Measurements from ENCODE around the gene EIF3B.
"Not testable (repeated sequence)": the region's sequence is repeated elsewhere in the genome, so short reads cannot be mapped to it uniquely, and the experiment has no call there.

DNA sequence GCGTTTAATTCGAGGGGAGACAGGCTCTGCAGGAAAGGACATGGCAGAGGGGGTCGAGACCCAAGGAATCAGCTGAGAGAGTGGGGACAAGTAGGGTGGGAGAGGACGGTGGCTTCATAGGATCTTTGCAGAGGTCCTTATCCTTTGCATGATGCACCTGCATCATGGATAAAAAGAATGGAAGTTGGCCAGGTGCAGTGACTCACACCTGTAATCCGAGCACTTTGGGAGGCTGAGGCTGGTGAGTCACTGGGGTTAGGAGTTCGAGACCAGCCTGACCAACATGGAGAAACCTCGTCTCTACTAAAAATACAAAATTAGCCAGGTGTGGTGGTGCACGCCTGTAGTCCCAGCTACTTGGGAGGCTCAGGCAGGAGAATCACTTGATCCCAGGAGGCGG is 31.5 kb downstream of the EIF3B start:
- TF ChIP-seq, protein P1, sequence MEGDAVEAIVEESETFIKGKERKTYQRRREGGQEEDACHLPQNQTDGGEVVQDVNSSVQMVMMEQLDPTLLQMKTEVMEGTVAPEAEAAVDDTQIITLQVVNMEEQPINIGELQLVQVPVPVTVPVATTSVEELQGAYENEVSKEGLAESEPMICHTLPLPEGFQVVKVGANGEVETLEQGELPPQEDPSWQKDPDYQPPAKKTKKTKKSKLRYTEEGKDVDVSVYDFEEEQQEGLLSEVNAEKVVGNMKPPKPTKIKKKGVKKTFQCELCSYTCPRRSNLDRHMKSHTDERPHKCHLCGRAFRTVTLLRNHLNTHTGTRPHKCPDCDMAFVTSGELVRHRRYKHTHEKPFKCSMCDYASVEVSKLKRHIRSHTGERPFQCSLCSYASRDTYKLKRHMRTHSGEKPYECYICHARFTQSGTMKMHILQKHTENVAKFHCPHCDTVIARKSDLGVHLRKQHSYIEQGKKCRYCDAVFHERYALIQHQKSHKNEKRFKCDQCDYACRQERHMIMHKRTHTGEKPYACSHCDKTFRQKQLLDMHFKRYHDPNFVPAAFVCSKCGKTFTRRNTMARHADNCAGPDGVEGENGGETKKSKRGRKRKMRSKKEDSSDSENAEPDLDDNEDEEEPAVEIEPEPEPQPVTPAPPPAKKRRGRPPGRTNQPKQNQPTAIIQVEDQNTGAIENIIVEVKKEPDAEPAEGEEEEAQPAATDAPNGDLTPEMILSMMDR (IDR thresholded peaks at IDR 0.05): not testable (repeated sequence)
- TF ChIP-seq POLR2A (IDR thresholded peaks at IDR 0.05): not testable (repeated sequence)

Measured in testis (tissue), 2 donors.